NK-92 (cell line): Measurements from ENCODE around the gene CEP41.

Source experiments
- DNase-seq: peaks from one replicate; lab custom pipeline; 2025; ENCODE audit not compliant: unreplicated experiment; lab: John Stamatoyannopoulos, UW

Gene CEP41

DNA sequence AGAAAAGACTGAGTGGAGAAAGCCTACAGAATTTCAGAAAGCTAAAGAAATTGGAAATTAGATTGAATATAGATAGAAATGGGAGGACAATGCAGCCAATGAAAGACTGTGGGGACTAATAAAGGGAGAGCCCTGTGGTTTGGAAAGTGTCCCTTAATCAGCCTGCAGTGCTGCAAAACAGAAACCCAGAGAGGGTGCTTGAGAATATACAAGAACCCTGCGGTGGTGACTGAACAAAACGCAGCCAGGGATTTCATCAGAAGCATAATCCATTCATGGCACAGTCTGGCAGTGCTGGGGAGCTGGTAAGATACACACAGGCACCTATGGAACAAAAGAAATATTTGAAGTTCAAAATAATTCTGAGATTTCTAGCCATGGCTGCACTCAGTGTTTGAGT, 19.1 kb downstream of the CEP41 start:
- no peak for DNase-seq

DNA sequence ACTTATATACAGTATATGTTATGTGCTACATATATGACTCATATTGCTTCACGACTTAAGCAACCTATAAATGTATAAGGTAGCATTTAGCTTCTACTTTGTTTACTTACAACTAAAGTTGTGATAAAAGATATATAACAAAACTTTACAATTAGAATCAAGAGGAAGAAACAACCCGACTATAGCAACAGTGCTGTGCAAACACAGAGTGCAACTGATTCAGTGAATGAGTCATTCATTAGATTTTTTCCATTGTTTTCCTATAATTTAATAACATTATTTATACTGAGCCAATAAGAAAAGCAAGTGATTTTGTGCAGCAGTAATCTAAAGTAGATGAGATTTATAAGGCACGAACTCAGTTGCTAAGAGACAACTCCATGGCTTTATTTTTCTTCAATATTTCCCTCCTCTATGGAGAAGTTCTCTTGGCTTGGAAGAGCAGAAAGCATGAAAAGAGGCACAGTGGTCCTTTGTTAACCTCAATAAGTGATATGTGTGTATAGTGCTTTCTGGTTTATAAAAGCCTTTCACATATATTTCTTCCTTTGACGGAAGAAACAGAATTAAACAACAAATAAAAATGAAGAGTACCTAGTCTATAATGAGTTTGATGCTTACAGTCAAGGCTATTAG, 19.8 kb downstream of the CEP41 start:
- no peak for DNase-seq

GRCh38 chr7:130419658-130420057, 21.2 kb downstream of the CEP41 start:
- no peak for DNase-seq

DNA sequence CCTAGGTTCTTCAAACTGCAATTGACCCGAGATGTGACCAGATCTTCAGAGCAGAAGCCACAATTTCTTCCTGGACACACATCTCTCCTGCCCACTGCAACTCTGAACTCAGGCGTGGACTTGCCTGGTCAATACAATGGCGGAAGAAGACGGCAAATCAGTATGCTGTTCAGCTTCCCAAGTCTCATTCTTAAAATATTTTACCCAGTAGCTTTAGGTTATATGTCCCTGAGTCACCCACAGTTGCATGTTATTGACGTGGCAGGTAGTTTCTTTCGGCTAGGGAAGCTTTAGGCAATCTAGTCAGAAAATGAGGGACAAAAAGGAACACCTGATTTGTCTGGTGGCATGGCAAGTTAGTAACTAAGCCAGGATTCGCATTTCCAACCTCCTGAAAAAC, 22.5 kb downstream of the CEP41 start:
- DNase-seq, result no peak

DNA sequence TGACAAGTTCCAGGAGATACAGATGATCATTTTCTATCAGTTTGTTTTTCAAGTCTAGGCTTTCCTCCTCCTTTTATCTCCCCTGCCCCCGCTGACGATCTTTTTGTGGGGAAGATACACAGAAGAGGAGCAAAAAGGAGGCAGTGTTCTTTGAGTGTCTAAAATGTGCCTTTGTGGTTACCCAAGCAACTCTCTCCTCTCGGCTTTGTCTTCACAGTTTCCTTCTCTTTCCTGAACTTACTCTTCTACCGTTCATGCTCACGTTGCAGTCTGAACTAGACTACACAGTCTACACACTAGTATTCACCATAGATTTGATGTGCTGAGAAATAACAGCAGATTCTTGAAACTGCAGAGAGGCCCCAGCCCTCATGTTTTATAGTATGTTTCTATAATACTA, 23.6 kb downstream of the CEP41 start:
- DNase-seq, result no peak

DNA sequence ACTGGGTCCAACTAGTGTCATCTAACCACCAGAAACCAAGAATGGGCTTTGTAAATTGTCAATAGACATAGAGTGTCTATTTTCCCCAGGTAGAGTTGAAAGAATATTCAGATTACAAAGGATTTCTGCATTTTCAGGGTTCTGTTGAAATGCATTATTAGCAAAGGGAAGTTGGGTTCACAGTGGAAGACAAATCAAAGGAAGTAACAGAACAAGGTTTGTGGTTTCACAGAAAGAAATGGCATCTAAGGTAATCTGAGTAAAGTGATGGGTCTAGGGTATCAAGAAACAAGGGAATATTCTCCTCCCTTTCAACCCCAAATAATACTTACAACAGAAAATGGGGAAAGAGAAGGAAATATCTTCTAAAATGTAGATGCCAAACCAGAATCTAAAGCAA, 25.8 kb downstream of the CEP41 start:
- no peak for DNase-seq

- DNase-seq, result no peak
Observed at GRCh38 chr7:130413201-130413600, 27.6 kb downstream of the CEP41 start.

GRCh38 chr7:130410868-130411541, 29.8 kb downstream of the CEP41 start:
- DNase-seq, result no peak

GRCh38 chr7:130409712-130410072, 31.1 kb downstream of the CEP41 start:
- DNase-seq, result no peak

GRCh38 chr7:130409067-130409711, 31.6 kb downstream of the CEP41 start:
- DNase-seq, result no peak

- no peak for DNase-seq
Observed at GRCh38 chr7:130405003-130405402, 35.8 kb downstream of the CEP41 start.

GRCh38 chr7:130401578-130401977, 39.2 kb downstream of the CEP41 start:
- no peak for DNase-seq

DNA sequence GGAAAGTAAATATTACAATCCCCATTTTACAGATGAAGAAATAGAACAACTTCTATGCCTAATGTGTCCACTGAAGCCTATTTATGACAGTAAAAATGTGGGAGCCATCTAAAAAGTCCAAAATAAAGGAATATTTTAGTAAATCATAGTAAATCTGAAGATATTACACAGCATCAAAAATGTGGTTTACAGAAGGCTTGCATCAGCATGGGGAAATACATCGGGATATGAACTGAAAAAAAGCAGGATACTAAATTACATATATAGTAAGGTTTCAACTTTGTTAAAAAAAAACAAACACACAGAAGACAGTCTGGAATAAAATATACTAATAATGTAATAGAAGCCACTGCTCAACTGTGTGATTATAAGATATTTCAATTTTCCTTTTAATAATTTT, 39.7 kb downstream of the CEP41 start:
- no peak for DNase-seq

DNA sequence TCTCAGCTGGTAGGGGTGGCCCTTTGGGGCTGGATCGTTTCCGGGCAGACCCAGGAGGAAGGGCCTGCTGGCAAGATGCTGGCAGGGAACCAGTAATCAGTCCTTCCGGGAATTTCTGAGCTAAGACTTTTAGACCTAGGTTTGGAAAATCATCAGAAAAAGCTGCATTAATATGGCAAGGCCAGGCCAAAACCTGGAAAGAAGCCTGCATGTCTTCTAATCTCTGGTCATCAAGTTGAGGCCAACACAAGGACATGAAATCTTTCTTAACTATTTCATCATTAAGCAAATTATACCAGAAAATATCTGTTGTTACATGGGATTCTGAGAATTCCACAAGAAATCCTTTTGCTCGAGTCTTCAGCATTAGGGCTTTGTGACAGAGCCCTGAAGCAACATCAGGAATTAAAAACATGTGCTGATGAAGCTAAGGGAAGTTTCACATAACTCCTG, 40.7 kb downstream of the CEP41 start:
- no peak for DNase-seq

GRCh38 chr7:130398526-130399090, 42.2 kb downstream of the CEP41 start:
- DNase-seq, result no peak

DNA sequence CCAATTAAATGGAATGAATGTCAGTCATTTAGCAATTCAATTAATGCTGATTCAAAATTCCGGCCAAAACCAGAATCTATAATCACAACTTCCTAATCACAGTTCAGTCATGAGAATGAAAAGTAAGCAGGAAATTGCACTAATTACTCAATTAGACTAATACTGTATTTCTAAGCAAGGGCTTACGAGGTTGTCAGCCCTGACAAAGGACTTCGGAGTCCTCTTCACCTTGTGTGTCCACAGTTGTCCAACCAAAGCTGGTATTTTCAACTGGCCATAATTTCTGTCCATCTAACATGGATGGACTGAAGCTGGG, 43.1 kb downstream of the CEP41 start:
- DNase-seq, result no peak

- no peak for DNase-seq
Observed at GRCh38 chr7:130397051-130397757, 43.6 kb downstream of the CEP41 start.

GRCh38 chr7:130396109-130396508, 44.7 kb downstream of the CEP41 start:
- no peak for DNase-seq

DNA sequence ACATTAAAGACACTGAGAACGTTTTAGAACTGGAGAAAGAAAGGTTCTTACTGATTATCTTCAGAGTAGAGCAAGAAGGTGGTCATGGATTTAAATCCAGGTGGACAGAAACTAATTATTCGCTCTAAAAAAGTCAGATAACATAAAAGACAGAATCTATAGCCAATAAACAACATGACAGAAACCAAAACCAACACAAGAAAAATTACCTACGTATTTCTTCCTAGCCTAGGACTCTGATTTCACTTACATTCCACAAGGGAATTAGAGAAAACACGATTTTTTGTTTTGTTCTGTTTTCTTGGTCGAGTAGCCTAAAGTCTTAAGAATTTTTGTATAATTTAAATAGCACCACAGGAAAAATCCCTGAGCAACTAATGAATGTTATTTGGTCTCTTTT, 45.4 kb downstream of the CEP41 start:
- no peak for DNase-seq

GRCh38 chr7:130394421-130395195, 46.2 kb downstream of the CEP41 start:
- DNase-seq, result no peak

GRCh38 chr7:130393841-130394411, 46.9 kb downstream of the CEP41 start:
- no peak for DNase-seq
